MCF 10A (cell line): ENCODE data around the gene KLF13. TPM values are rescaled to one million over a fixed set of nuclear protein-coding genes. Genes with fewer than 3 reads are reported as not detected.

Experiments
- BruUV-seq: library from RNA; stranded (reverse); fragments of 400-500 nt; replicated peaks from 2 replicates; lab custom pipeline; 2021; lab: Mats Ljungman, UMichigan
- CTCF ChIA-PET: fragments of 300-600 bp; sonication (Branson Sonifier 250); formaldehyde crosslinking; extraction: SDS; loops from one replicate; lab custom pipeline; 2021; ENCODE audit warnings: antibody characterized with exemption, inconsistent platforms; lab: Yijun Ruan, JAX
- POLR2A ChIA-PET: fragments of 300-600, 350-650 bp; sonication (Branson Sonifier 250); formaldehyde crosslinking; extraction: SDS; loops from one replicate; lab custom pipeline; 2020; ENCODE audit warnings: antibody characterized with exemption, inconsistent platforms; lab: Yijun Ruan, JAX
- DNase-seq: peaks from one replicate; pipeline ENCODE4 v3.0.0-alpha.2; 2018; ENCODE audit not compliant: unreplicated experiment
- H3K27ac Mint-ChIP-seq: one replicate; pipeline ENCODE4 v1.8.0; 2022; ENCODE audit warnings: mild to moderate bottlenecking, low read depth, mixed read lengths; ENCODE audit not compliant: unreplicated experiment
- H3K27me3 Mint-ChIP-seq: one replicate; pipeline ENCODE4 v1.8.0; 2022; ENCODE audit warnings: mixed read lengths; ENCODE audit not compliant: insufficient read depth, unreplicated experiment
- H3K36me3 Mint-ChIP-seq: one replicate; pipeline ENCODE4 v1.8.0; 2022; ENCODE audit warnings: mild to moderate bottlenecking, moderate library complexity, mixed read lengths; ENCODE audit not compliant: insufficient read depth, unreplicated experiment
- H3K4me1 Mint-ChIP-seq: one replicate; pipeline ENCODE4 v1.8.0; 2022; ENCODE audit warnings: mixed read lengths; ENCODE audit not compliant: insufficient read depth, unreplicated experiment
- H3K4me3 Mint-ChIP-seq: one replicate; pipeline ENCODE4 v1.8.0; 2022; ENCODE audit warnings: mild to moderate bottlenecking, moderate library complexity, mixed read lengths; ENCODE audit not compliant: unreplicated experiment
- H3K9me3 Mint-ChIP-seq: one replicate; pipeline ENCODE4 v1.8.0; 2022; ENCODE audit warnings: mixed read lengths; ENCODE audit not compliant: unreplicated experiment
- CTCF ChIP-seq: fragments of 200-600 bp; IDR thresholded peaks from one replicate; pipeline ENCODE4 v1.8.0; 2022; ENCODE audit warnings: antibody characterized with exemption, mild to moderate bottlenecking; ENCODE audit not compliant: unreplicated experiment
- intact Hi-C: fragments of 100-400 bp; cut with micrococcal nuclease; formaldehyde crosslinking; loops from 2 replicates; pipeline ENCODE4 v1.14.1; 2022
- total RNA-seq: library from RNA; stranded (reverse); gene quantifications from 2 replicates; pipeline ENCODE4 v1.2.3, GENCODE V29; 2022

KLF13 gene
- total RNA-seq, 1 experiment from 2014 or later = 83.1 TPM

- ChIA-PET CTCF (interaction anchor here (0.9 to 3.3 kb wide), 6 partner anchors 8 to 167 kb away, joined by 3 to 16 read pairs (median 3); no protein-coding TSS in a partner anchor), POLR2A (interaction anchor here (1.0 to 5.1 kb wide), 3 partner anchors 40 to 111 kb away, joined by 3 to 59 read pairs (median 3); no protein-coding TSS in a partner anchor)
- H3K27me3 Mint-ChIP-seq = no peaks in the 10 kb centered on the region
- no peak for TF ChIP-seq CTCF
- DNase-seq = no peak
- H3K4me1 Mint-ChIP-seq = peaks cover 7% of the 10 kb centered on the region
- no TSS peak for BruUV-seq
- no peak overlapping the region for H3K27ac Mint-ChIP-seq
- H3K4me3 Mint-ChIP-seq = no peak overlapping the region
- H3K36me3 Mint-ChIP-seq = peaks cover 9% of the 10 kb centered on the region
- no peaks in the 10 kb centered on the region for H3K9me3 Mint-ChIP-seq
- intact Hi-C loops = no loop called here
Measured at GRCh38 chr15:31324186-31324585, 2.4 kb upstream of the KLF13 start.

- TF ChIP-seq CTCF = no peak
- peak overlapping the region; percentile 46 for H3K27ac Mint-ChIP-seq
- H3K36me3 Mint-ChIP-seq = peaks cover 16% of the 10 kb centered on the region
- no peaks in the 10 kb centered on the region for H3K9me3 Mint-ChIP-seq
- TSS peak; percentile 59 for BruUV-seq
- ChIA-PET POLR2A (interaction anchor here (1.2 to 5.1 kb wide), 6 partner anchors 41 to 677 kb away, joined by 3 to 59 read pairs (median 10); partner anchors contain the start of gene MTMR10), CTCF (interaction anchor here (0.6 to 3.3 kb wide), 8 partner anchors 42 to 166 kb away, joined by 3 to 16 read pairs (median 3); no protein-coding TSS in a partner anchor)
- H3K4me3 Mint-ChIP-seq = peak overlapping the region; percentile 95
- H3K4me1 Mint-ChIP-seq = peaks cover 11% of the 10 kb centered on the region
- H3K27me3 Mint-ChIP-seq = no peaks in the 10 kb centered on the region
- DNase-seq = no peak
- intact Hi-C loops = loop anchor here (5.0 kb wide), 2 partner anchors 37 to 88 kb away; no protein-coding TSS in a partner anchor
Measured at GRCh38 chr15:31324806-31325594, 1.6 kb upstream of the KLF13 start.

GRCh38 chr15:31325595-31326155, 960 bp upstream of the KLF13 start:
- intact Hi-C loops = loop anchor here (1.0 to 5.0 kb wide), 5 partner anchors 37 to 110 kb away; no protein-coding TSS in a partner anchor
- Mint-ChIP-seq H3K4me3 (peak overlapping the region; percentile 95), H3K4me1 (peaks cover 17% of the 10 kb centered on the region), H3K9me3 (no peaks in the 10 kb centered on the region), H3K36me3 (peaks cover 16% of the 10 kb centered on the region), H3K27ac (peak overlapping the region; percentile 46), H3K27me3 (no peaks in the 10 kb centered on the region)
- TF ChIP-seq CTCF = no peak
- BruUV-seq = no TSS peak
- POLR2A ChIA-PET = interaction anchor here (0.9 to 5.1 kb wide), 18 partner anchors 10 to 678 kb away, joined by 3 to 59 read pairs (median 4); partner anchors contain the start of gene MTMR10
- CTCF ChIA-PET = interaction anchor here (0.6 to 3.3 kb wide), 6 partner anchors 41 to 165 kb away, joined by 3 to 16 read pairs (median 6); no protein-coding TSS in a partner anchor
- no peak for DNase-seq
